ENCODE data around the gene TSKU.

DNA sequence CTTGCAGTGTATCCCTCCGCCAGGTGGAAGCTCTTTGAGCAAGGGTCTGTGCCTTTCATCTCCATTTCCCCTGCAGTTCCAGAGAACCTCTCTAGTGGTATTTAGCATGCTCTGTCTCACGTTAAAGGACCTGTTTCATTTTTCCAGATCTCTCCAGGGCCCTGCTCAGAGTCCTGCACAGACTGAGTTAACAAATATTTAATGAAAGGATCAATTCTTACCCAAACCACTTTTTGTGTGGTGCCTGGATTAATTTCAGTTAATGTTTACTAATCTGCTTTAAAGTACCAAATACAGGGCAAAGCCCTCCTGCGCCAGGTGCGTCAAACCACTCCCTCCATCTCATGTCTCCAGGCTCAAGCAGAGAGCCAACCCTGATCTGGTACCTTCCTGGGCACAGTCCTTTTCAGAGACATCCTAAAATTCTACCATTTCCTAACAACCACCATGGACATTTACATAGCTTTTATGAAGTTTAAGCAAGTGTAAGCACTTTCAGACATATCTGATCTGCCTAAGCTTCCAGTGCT lies 58.8 kb downstream of the TSKU start:
- TF ChIP-seq EP300 (IDR thresholded peaks at IDR 0.05; ENCODE audit: borderline replicate concordance) (no peak), YY1 (IDR thresholded peaks at IDR 0.05; ENCODE audit: low read depth) (no peak)
